ENCODE results near the gene SFT2D1.

DNA sequence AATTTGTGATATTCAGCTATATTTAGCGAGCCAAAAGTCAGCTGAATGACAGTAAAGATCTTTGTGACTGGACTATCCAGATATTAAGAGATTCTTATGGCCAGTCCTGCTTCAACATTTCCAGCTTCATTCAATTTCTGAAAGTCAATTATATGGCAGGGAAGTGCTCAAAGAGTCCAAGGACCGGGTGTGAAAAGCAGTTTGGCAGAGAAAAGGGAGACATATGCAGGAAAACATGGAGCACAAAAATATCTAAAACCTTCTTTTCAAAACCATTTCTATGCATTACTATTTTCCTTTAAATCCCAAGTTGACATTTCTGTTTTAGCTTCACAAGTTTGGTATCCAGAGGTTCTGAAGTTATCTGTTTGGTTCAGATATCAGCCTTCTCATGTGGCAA is 35.4 kb upstream of the SFT2D1 start:
- TF ChIP-seq SUZ12 (IDR thresholded peaks at IDR 0.05; ENCODE audit: extremely low read depth, insufficient read depth, insufficient read length) (no peak), ZNF274 (IDR thresholded peaks at IDR 0.05; ENCODE audit: low read depth, low read length) (no peak)
